KMS-11 (cell line): ENCODE data around the gene PCGF5.

Source experiments
- H2AFZ ChIP-seq: fragments of 200-600 bp; sonication (generic); 2 replicates; pipeline ENCODE4 v1.6.1; 2016; ENCODE audit warnings: antibody characterized with exemption, mixed run types, low read depth
- H3K27ac ChIP-seq: fragments of 200-600 bp; sonication (generic); 2 replicates; pipeline ENCODE4 v1.6.1; 2016; ENCODE audit warnings: mild to moderate bottlenecking, mixed run types
- H3K27me3 ChIP-seq: fragments of 200-600 bp; sonication (generic); 2 replicates; pipeline ENCODE4 v1.6.1; 2017; ENCODE audit warnings: mild to moderate bottlenecking, low read depth, mixed run types, moderate library complexity; ENCODE audit not compliant: insufficient read depth
- H3K36me3 ChIP-seq: fragments of 200-600 bp; sonication (generic); 2 replicates; pipeline ENCODE4 v1.6.1; 2017; ENCODE audit warnings: mild to moderate bottlenecking, mixed run types; ENCODE audit not compliant: insufficient read depth
- H3K4me1 ChIP-seq: fragments of 200-600 bp; sonication (generic); 2 replicates; pipeline ENCODE4 v1.6.1; 2016; ENCODE audit warnings: mild to moderate bottlenecking, low read depth, mixed run types; ENCODE audit not compliant: poor library complexity, severe bottlenecking
- H3K4me2 ChIP-seq: fragments of 200-600 bp; sonication (generic); 2 replicates; pipeline ENCODE4 v1.7.0; 2016; ENCODE audit warnings: mild to moderate bottlenecking, mixed run types
- H3K4me3 ChIP-seq: fragments of 200-600 bp; sonication (generic); IDR thresholded peaks from 2 replicates; pipeline ENCODE4 v1.6.1; 2017; ENCODE audit warnings: low read depth, low read length, mixed read lengths; ENCODE audit not compliant: insufficient read depth
- H3K79me2 ChIP-seq: fragments of 200-600 bp; sonication (generic); 2 replicates; pipeline ENCODE4 v1.6.1; 2016; ENCODE audit warnings: low read depth, mixed run types; ENCODE audit not compliant: insufficient read depth
- H3K9ac ChIP-seq: fragments of 200-600 bp; sonication (generic); 2 replicates; pipeline ENCODE4 v1.6.1; 2016; ENCODE audit warnings: mild to moderate bottlenecking, mixed run types
- H4K20me1 ChIP-seq: fragments of 200-600 bp; sonication (generic); 2 replicates; pipeline ENCODE4 v1.6.1; 2016; ENCODE audit warnings: mild to moderate bottlenecking, mixed run types; ENCODE audit not compliant: insufficient read depth
- TF ChIP-seq, protein P1 (sequence below): fragments of 200-600 bp; sonication (generic); conservative IDR thresholded peaks from 2 replicates; pipeline ENCODE4 v1.6.1; 2017; ENCODE audit warnings: low read depth, mild to moderate bottlenecking, antibody characterized with exemption, low read length, moderate library complexity, mixed read lengths

The PCGF5 gene

DNA sequence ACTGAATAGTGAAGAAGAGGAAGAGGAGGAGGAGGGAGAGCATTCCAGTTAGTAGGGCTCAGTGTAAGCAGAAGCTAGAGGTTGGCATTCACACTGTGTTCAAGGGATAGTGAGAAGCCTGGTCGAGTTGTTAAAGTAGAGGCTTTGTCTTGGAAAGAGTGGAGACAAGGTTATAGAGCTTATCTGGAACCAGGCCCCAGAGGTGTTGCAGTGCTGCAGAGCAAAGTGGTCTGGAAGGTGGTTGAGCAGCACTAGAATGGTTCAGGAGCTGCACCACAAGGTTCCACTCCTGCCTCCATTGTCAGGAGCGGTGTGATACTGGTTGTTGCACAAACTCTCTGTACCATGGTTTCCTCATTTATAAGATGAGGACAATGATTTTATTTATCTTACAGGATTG lies 8.8 kb upstream of the PCGF5 start:
- Histone ChIP-seq H3K27me3 (no peaks in the 10 kb centered on the region), H3K4me3 (no peak overlapping the region), H3K27ac (no peak overlapping the region), H3K4me1 (peaks cover 83% of the 10 kb centered on the region), H3K36me3 (no peaks in the 10 kb centered on the region), H3K4me2 (peak overlapping the region; percentile 55; the same call in 1 of the 2 replicates), H3K9ac (no peak overlapping the region), H4K20me1 (0 out of 2 replicates have a peak, but pooled peaks cover 4% of the 10 kb centered on the region), H2AFZ (no peak overlapping the region), H3K79me2 (peaks cover 23% of the 10 kb centered on the region; the same call in 1 of the 2 replicates)
- TF ChIP-seq, protein P1, sequence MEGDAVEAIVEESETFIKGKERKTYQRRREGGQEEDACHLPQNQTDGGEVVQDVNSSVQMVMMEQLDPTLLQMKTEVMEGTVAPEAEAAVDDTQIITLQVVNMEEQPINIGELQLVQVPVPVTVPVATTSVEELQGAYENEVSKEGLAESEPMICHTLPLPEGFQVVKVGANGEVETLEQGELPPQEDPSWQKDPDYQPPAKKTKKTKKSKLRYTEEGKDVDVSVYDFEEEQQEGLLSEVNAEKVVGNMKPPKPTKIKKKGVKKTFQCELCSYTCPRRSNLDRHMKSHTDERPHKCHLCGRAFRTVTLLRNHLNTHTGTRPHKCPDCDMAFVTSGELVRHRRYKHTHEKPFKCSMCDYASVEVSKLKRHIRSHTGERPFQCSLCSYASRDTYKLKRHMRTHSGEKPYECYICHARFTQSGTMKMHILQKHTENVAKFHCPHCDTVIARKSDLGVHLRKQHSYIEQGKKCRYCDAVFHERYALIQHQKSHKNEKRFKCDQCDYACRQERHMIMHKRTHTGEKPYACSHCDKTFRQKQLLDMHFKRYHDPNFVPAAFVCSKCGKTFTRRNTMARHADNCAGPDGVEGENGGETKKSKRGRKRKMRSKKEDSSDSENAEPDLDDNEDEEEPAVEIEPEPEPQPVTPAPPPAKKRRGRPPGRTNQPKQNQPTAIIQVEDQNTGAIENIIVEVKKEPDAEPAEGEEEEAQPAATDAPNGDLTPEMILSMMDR: no peak

DNA sequence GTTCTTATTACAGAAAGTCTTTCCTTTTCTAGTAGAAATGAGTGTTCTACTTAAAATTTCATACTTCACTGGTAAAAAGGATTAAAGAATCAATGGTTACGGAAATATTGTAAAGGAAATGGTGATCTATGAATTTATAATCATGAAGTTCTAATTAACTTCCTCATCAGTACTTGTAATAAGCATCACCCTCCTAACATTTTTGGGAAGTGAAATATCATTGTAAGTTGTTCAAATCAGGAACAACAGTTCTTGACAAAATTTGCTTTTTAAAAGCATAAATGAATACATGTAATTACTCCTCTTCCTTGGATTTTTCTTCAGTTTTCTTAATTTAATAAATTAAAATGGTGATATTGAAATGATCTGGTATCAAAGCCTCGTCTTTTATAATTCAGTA lies 5.6 kb upstream of the PCGF5 start:
- Histone ChIP-seq H3K4me1 (peaks cover 76% of the 10 kb centered on the region), H4K20me1 (0 out of 2 replicates have a peak, but pooled peaks cover 4% of the 10 kb centered on the region)

DNA sequence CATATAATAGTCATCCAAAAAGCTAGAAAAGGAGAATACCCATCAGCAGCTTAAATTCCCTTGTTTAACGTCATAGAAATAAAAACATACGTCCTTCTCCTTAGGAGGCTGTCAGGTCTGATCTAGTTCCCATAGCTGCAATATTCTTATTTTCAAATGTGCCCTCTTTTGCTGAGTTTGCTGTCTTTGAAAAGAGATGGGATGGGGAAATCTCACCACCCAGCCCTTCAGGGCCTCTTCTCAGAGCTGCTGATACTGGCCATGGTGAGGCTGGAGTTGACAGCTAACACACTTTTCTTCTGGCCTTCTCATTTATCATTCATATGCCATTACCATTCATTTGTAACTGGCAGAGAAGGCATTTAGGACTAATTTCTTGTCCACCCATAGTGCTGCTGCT lies 5.1 kb upstream of the PCGF5 start:
- TF ChIP-seq, protein P1: no peak
- peak overlapping the region; percentile 43; the same call in 1 of the 2 replicates for H3K4me2 ChIP-seq
- H3K79me2 ChIP-seq: peaks cover 15% of the 10 kb centered on the region; the same call in 1 of the 2 replicates

More for the DNA sequence above, 5.6 kb upstream of the PCGF5 start:
- Histone ChIP-seq H3K4me2 (peak overlapping the region; percentile 43; the same call in 1 of the 2 replicates), H3K27me3 (no peaks in the 10 kb centered on the region), H2AFZ (no peak overlapping the region), H3K9ac (no peak overlapping the region), H3K36me3 (no peaks in the 10 kb centered on the region), H3K27ac (no peak overlapping the region), H3K79me2 (peaks cover 15% of the 10 kb centered on the region; the same call in 1 of the 2 replicates), H3K4me3 (no peak overlapping the region)
- TF ChIP-seq, protein P1: no peak

DNA sequence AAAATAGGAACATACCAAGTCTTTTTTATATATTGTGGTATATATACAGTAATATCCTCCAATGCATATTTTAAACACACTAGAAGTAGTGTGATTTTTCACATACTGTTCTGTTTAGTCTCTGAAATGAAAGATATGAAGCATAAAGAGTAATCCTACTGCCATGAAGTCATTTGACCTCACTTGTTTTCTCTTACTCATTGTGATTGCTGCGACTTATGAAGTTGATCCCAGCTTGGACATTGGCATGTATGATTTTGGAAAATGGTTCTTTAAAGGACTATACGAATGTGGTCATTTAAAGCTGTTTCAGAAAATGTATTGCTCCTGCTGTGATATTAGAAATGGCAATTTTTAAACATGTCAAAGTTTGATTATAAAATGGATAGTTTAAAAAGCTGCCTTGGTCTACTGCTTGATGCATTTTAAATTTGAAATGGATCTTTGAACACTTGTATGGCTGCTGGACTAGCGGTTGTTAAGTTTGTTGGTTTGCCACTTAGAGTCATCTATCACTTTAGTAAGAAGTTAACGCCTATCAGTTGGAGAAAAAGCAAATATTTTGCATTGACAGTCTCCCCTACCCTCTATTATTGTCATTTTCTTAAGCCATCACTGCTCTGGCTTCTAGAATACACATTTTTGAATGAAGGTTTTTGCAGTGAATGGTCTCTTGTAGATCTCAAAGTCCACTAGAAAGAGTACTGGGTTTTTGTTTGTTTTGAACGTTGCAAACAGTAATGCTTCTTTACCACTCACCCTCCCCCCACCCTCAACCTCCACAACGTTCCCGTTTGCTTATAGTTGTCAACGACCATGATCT lies 881 bp upstream of the PCGF5 start:
- Histone ChIP-seq H3K4me1 (peaks cover 74% of the 10 kb centered on the region), H2AFZ (peak overlapping the region; percentile 9; the same call in 1 of the 2 replicates), H3K27ac (peak overlapping the region; percentile 82), H3K9ac (peak overlapping the region; percentile 54; the same call in 1 of the 2 replicates), H3K36me3 (no peaks in the 10 kb centered on the region), H3K4me3 (no peak overlapping the region), H4K20me1 (no peaks in the 10 kb centered on the region), H3K79me2 (peaks cover 33% of the 10 kb centered on the region; the same call in 1 of the 2 replicates), H3K4me2 (peak overlapping the region; percentile 76), H3K27me3 (no peaks in the 10 kb centered on the region)
- TF ChIP-seq, protein P1: no peak

More for the DNA sequence above, 5.1 kb upstream of the PCGF5 start:
- Histone ChIP-seq H3K4me1 (peaks cover 73% of the 10 kb centered on the region), H3K36me3 (no peaks in the 10 kb centered on the region), H3K27ac (no peak overlapping the region), H3K9ac (no peak overlapping the region), H4K20me1 (no peaks in the 10 kb centered on the region), H2AFZ (no peak overlapping the region), H3K4me3 (no peak overlapping the region), H3K27me3 (no peaks in the 10 kb centered on the region)
